CD4-positive, alpha-beta T cell treated with Interleukin-6 at 100 ng/mL for 8 hours (primary cell): Measurements from ENCODE around the gene ARL15.
"Not testable (repeated sequence)": the region's sequence is repeated elsewhere in the genome, so short reads cannot be mapped to it uniquely, and the experiment has no call there.

Source experiments
- DNase-seq: peaks from one replicate; pipeline ENCODE4 v3.0.0-alpha.2; 2020; ENCODE audit warnings: mixed read lengths, low spot score

Gene ARL15

GRCh38 chr5:53895091-53895683 lies 415.2 kb downstream of the ARL15 start:
- no peak for DNase-seq

DNA sequence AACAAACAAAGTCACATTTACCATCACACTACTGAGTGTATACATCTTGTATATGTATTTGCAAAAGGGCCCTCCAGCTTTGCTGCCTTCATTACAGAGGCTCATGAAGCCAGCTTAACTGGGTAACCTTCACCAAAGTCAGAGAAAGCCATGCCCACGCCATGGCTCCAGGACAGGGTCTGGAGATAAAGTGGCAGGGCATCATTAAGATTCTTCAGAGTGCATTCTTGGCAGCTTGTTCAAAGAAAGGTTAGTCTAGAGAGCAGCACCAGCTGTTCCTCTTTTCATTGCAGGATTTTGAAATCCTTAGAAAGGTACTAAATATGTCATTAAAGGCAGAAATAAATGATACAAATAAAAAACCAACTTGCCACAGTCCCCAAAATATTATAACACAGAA lies 416.7 kb downstream of the ARL15 start:
- DNase-seq: no peak

- DNase-seq: no peak
Observed at GRCh38 chr5:53892224-53892623, 418.1 kb downstream of the ARL15 start.

GRCh38 chr5:53891159-53891558 lies 419.2 kb downstream of the ARL15 start:
- no peak for DNase-seq

DNA sequence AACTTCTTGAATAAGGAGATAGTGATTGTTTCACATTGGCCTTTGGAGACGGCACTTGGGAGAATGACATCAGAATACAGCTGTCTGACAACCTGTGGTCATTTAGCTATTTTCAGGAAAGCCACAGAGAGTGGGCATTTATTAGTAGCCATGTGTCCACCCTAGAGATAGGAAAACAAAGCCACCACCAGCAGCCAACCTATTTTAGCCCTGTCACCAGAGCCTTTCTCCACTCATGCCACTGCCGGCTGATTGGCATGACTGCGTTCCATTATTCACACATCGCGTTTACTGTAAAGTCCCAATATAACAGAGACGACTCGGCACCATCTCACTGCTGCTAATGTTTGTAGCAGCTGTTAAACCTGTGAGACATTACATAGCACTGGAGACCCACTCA lies 419.9 kb downstream of the ARL15 start:
- DNase-seq: no peak

- no peak for DNase-seq
Observed at GRCh38 chr5:53884844-53885243, 425.5 kb downstream of the ARL15 start.

DNA sequence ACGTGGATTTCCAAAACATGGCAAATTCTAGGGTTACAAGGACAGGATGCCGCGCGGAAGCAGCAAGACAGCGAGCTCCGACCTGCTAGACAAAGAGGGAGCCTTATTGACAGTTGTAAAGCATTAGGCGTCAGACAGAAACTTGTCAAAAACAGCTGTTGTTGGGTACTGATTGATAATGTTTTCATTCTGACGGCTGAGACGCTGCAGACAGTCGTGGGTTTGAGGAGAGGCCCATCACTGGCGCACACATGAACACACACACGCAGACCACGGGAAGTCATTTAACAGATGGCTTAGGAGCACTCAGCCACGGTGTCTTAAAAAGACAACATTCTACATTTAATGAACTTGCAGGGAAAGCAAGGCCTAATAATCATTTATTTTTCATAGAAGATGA lies 426.0 kb downstream of the ARL15 start:
- DNase-seq: no peak

GRCh38 chr5:53882676-53883031 lies 427.7 kb downstream of the ARL15 start:
- no peak for DNase-seq

GRCh38 chr5:53882006-53882675 lies 428.2 kb downstream of the ARL15 start:
- no peak for DNase-seq

DNA sequence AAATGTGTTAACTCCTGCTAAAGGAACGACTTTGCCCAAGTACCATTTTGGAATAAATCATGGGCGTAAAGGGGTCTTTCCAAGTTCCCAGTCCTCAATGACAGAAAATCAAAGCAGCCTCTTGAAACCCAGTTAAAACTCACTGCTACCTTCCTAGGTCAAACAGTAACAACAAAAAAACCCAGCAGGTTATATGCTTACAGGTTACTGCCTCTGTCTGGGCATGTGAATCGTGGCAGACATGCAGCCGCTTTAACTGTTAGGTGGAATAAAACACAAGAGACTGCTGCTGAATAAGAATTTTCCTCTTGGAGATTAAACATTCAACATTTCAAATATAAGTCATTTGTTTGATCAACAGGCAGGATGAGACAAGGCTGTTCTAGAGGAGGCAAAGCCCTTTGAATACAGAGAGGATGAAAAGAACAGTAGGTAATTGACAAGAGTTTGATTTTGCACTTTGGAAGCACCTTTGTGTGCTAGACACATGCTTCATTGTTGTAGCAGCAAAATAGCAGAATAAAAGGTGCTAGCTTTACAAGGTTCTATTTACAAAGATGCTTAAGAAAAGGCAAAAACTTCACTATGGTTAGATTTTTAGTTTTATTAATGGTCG lies 430.6 kb downstream of the ARL15 start:
- DNase-seq: no peak

DNA sequence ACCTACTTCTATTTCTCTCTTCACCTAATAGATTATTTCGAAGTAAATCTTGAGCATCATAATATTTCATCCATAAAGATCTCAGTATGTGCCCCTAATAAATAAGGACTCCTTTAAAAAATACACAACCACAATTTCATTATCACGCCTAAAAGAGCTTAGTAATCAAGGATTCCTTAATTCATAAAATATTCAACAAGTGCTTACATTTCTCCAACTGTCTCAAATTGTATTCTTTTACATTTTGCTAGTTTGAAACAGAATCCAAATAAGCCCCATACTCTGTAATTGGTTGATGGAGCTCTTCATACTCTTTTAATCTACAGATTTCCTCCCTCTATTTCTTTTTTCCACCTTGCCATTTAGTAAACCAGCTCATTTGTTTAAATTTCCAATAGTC lies 432.4 kb downstream of the ARL15 start:
- no peak for DNase-seq

GRCh38 chr5:53877243-53877642 lies 433.1 kb downstream of the ARL15 start:
- DNase-seq: no peak

DNA sequence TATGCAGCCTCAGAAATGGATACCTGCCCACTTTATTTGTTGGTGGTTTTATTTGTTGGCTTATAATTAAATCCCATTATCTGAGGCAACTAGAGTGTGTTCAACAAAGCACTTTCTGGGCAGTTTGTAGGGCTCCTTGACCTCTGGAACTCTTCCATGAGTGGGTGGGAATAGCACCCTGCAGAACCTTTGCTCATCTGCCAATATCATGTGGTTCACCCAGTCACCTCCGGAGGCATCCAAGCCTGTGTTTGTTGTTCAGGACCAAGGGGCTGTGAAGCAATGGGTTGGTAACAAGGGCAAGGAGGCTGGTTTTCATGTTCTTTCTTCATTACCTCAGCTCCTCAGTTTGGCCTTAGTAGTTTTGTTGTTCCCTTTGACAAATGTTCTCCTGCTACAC lies 436.0 kb downstream of the ARL15 start:
- DNase-seq: no peak

GRCh38 chr5:53873235-53873634 lies 437.1 kb downstream of the ARL15 start:
- no peak for DNase-seq

- DNase-seq: no peak
Observed at GRCh38 chr5:53871775-53872174, 438.6 kb downstream of the ARL15 start.

- DNase-seq: no peak
Observed at GRCh38 chr5:53871050-53871449, 439.3 kb downstream of the ARL15 start.

- DNase-seq: no peak
Observed at GRCh38 chr5:53858700-53859456, 451.5 kb downstream of the ARL15 start.

- DNase-seq: no peak
Observed at GRCh38 chr5:53856506-53856905, 453.9 kb downstream of the ARL15 start.

- DNase-seq: not testable (repeated sequence)
Observed at GRCh38 chr5:53836851-53837430, 473.4 kb downstream of the ARL15 start.

DNA sequence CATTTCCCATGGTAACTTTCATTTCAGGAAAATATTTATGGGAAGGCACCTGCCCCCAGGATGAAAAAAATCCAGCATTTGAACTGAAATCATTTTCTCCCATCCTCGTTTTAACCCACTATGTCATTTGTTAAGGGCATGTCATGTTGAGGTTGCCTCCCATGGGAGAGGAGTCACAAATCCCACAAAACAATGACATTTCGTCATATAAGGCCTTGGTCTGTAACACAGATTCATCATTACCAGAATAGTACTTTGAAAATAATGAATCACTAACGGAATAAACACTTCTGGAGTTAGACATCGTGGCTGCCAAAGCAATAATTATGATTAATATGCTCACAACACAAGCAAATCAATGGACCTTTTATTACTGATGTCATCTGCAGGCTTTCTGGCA lies 475.9 kb downstream of the ARL15 start:
- no peak for DNase-seq
